H1 (cell line): ENCODE data around the gene AICDA. TPM values are rescaled to one million over a fixed set of nuclear protein-coding genes. Genes with fewer than 3 reads are reported as not detected.

Experiments
- BACH1 ChIP-seq: IDR thresholded peaks from 2 replicates; pipeline ENCODE4 v1.6.1; 2012; ENCODE audit warnings: low read length, improper control_type of control experiment
- BRCA1 ChIP-seq: IDR thresholded peaks from 2 replicates; pipeline ENCODE4 v1.6.1; 2012; ENCODE audit warnings: low read depth, low read length, improper control_type of control experiment
- CBX5 ChIP-seq: fragments of 300-800, 300-1000 bp; sonication (generic); IDR thresholded peaks from 2 replicates; pipeline ENCODE4 v1.7.1; 2016; ENCODE audit warnings: antibody characterized with exemption, low read length, low read depth
- CBX8 ChIP-seq: fragments of 300-800, 300-1000 bp; sonication (generic); IDR thresholded peaks from 2 replicates; pipeline ENCODE4 v1.7.1; 2016; ENCODE audit warnings: low read depth, low read length, borderline replicate concordance
- EGR1 ChIP-seq: IDR thresholded peaks from 2 replicates; pipeline ENCODE4 v1.6.1; 2011; ENCODE audit warnings: low read depth, low read length, borderline replicate concordance
- SIRT6 ChIP-seq: IDR thresholded peaks from one replicate; pipeline ENCODE4 v1.7.1; 2012; ENCODE audit warnings: low read length, inconsistent platforms
- SP4 ChIP-seq: IDR thresholded peaks from 2 replicates; pipeline ENCODE4 v1.6.1; 2012; ENCODE audit warnings: low read length, inconsistent platforms
- polyA plus RNA-seq, 7 experiments: library from polyadenylated mRNA; depleted of rRNA in 3 of 7; stranded (reverse) in 5 of 7; unstranded in 2 of 7; fragments of >200 nt in 5 of 7; fragments of 200-250 nt in 2 of 7; gene quantifications; 1 replicate in 5 of 7; 2 replicates in 1 of 7; 4 replicates in 1 of 7; pipeline versions ENCODE4 v1.2.1 to v1.2.3, GENCODE V29; 2011 to 2013; ENCODE audit warnings: missing spikeins in 2 of 7, mixed read lengths in 2 of 7
- total RNA-seq: library from RNA; stranded (reverse); fragmentation: NEBNext Ultra II Directional; extraction: Animal tissue kit (Norgen Biotek cat#: 25700); gene quantifications from 2 replicates; pipeline ENCODE4 v1.2.1, GENCODE V29; 2021
- TF ChIP-seq, protein P1 (sequence below): IDR thresholded peaks from 2 replicates; pipeline ENCODE4 v1.6.1; 2012; ENCODE audit warnings: inconsistent platforms

AICDA gene
- total and polyA plus RNA-seq, 2 of the 8 experiments (the other 6 are each of a cell fraction or from before 2014, with no cell fraction given): not detected

- no peak for TF ChIP-seq CBX8
- TF ChIP-seq SIRT6: no peak
- no peak for TF ChIP-seq BRCA1
- TF ChIP-seq, protein P1, sequence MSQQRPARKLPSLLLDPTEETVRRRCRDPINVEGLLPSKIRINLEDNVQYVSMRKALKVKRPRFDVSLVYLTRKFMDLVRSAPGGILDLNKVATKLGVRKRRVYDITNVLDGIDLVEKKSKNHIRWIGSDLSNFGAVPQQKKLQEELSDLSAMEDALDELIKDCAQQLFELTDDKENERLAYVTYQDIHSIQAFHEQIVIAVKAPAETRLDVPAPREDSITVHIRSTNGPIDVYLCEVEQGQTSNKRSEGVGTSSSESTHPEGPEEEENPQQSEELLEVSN: no peak
- no peak for TF ChIP-seq SP4
- TF ChIP-seq EGR1: no peak
- no peak for TF ChIP-seq BACH1
- no peak for TF ChIP-seq CBX5
These were observed 31.9 kb upstream of the AICDA start (continued) for GRCh38 chr12:8644345-8645248.
